H1 (cell line): ENCODE results near the gene INPP4A. TPM values are rescaled to one million over a fixed set of nuclear protein-coding genes. Genes with fewer than 3 reads are reported as not detected.
A peak's percentile ranks its signal among the peaks of the same experiment; 100 is the strongest.

Source experiments
- CTCF ChIA-PET: fragments of 300-600 bp; sonication (Branson Sonifier 250); formaldehyde crosslinking; loops from one replicate; lab custom pipeline; 2021; ENCODE audit not compliant: partially characterized antibody; lab: Charles Lee
- POLR2A ChIA-PET: fragments of 300-600 bp; sonication (Branson Sonifier 250); formaldehyde crosslinking; loops from one replicate; lab custom pipeline; 2021; ENCODE audit warnings: inconsistent platforms; ENCODE audit not compliant: partially characterized antibody; lab: Charles Lee
- DNase-seq, 2 experiments: peaks; one replicate each; pipeline versions ENCODE4 v3.0.0 to v3.0.0-alpha.2; 2010 to 2022; ENCODE audit warnings: low spot score in 2 of 2, low read depth in 1 of 2, mixed read lengths in 1 of 2
- FAIRE-seq: peaks from 2 replicates; lab custom pipeline; 2011; peaks lifted over from hg19 to GRCh38; lab: Jason Lieb, UNC
- H2AFZ ChIP-seq: 2 replicates; pipeline ENCODE4 v1.8.1; 2012; ENCODE audit warnings: low read length, inconsistent platforms
- H2AK5ac ChIP-seq: 2 replicates; pipeline ENCODE4 v1.6.1; 2013; ENCODE audit warnings: low read depth, low read length
- H2BK120ac ChIP-seq: replicated peaks from 2 replicates; pipeline ENCODE3; 2013; ENCODE audit warnings: low read depth, low read length, inconsistent platforms
- H2BK12ac ChIP-seq: 2 replicates; pipeline ENCODE4 v1.6.1; 2013; ENCODE audit warnings: low read depth, low read length
- H2BK15ac ChIP-seq: 2 replicates; pipeline ENCODE4 v1.6.1; 2013; ENCODE audit warnings: low read length
- H2BK20ac ChIP-seq: 2 replicates; pipeline ENCODE4 v1.6.1; 2013; ENCODE audit warnings: low read length
- H2BK5ac ChIP-seq: 2 replicates; pipeline ENCODE4 v1.6.1; 2013; ENCODE audit warnings: low read depth, low read length
- H3K14ac ChIP-seq: 2 replicates; pipeline ENCODE4 v1.6.1; 2013; ENCODE audit warnings: inconsistent platforms; ENCODE audit not compliant: insufficient read length
- H3K18ac ChIP-seq: 2 replicates; pipeline ENCODE4 v1.6.1; 2013; ENCODE audit warnings: low read length; ENCODE audit errors: extremely low read depth
- H3K23ac ChIP-seq: 2 replicates; pipeline ENCODE4 v1.6.1; 2013; ENCODE audit warnings: inconsistent platforms; ENCODE audit not compliant: insufficient read length
- H3K23me2 ChIP-seq: 2 replicates; pipeline ENCODE4 v1.6.1; 2013; ENCODE audit warnings: low read depth, low read length
- H3K27ac ChIP-seq: 2 replicates; pipeline ENCODE4 v1.6.1; 2011; ENCODE audit warnings: low read depth, low read length, inconsistent platforms
- H3K27me3 ChIP-seq, 4 experiments: replicated peaks in 1 of 4; 1 replicate in 1 of 4; 2 replicates in 3 of 4; pipeline versions ENCODE4 v1.6.1 to v1.8.1; 2011 to 2013; ENCODE audit warnings: low read length in 3 of 4, mild to moderate bottlenecking in 3 of 4, inconsistent platforms in 2 of 4, mixed read lengths in 2 of 4, moderate library complexity in 1 of 4; ENCODE audit not compliant: control insufficient read depth in 3 of 4, insufficient read depth in 3 of 4; ENCODE audit errors: extremely low read depth in 1 of 4
- H3K36me3 ChIP-seq, 4 experiments: 2 replicates each; pipeline versions ENCODE4 v1.6.1 to v1.8.1; 2011 to 2013; ENCODE audit warnings: mild to moderate bottlenecking in 4 of 4, low read length in 3 of 4, moderate library complexity in 2 of 4, control low read depth in 1 of 4, inconsistent platforms in 1 of 4; ENCODE audit not compliant: insufficient read depth in 4 of 4, control insufficient read depth in 2 of 4
- H3K4ac ChIP-seq: replicated peaks from 2 replicates; pipeline ENCODE3; 2013; ENCODE audit warnings: low read length, low read depth, mixed read lengths, inconsistent platforms; ENCODE audit not compliant: insufficient read length
- H3K4me1 ChIP-seq, 4 experiments: replicated peaks in 1 of 4; 1 replicate in 1 of 4; 2 replicates in 3 of 4; pipeline versions ENCODE4 v1.6.1 to v1.8.1; 2011 to 2013; ENCODE audit warnings: low read length in 3 of 4, inconsistent platforms in 2 of 4, mixed read lengths in 1 of 4; ENCODE audit not compliant: insufficient read depth in 4 of 4, control insufficient read depth in 3 of 4
- H3K4me2 ChIP-seq, 2 experiments: 2 replicates each; pipeline versions ENCODE4 v1.6.1 to v1.8.1; 2011 to 2013; ENCODE audit warnings: low read depth in 2 of 2, low read length in 2 of 2, control low read depth in 1 of 2, inconsistent platforms in 1 of 2, mild to moderate bottlenecking in 1 of 2; ENCODE audit not compliant: insufficient read depth in 1 of 2
- H3K4me3 ChIP-seq, 4 experiments: fragments of 200-600, 300-600 bp in 1 of 4; sonication (generic), shearing (Covaris generic), sonication (Bioruptor Twin) in 1 of 4; 2 replicates each; pipeline versions ENCODE4 v1.5.1 to v1.8.1; 2011 to 2016; ENCODE audit warnings: low read length in 4 of 4, low read depth in 3 of 4, control low read depth in 2 of 4, inconsistent platforms in 2 of 4, mild to moderate bottlenecking in 2 of 4, mixed read lengths in 1 of 4, moderate library complexity in 1 of 4; ENCODE audit not compliant: insufficient read depth in 2 of 4; ENCODE audit errors: extremely low read depth in 1 of 4
- H3K56ac ChIP-seq: replicated peaks from 2 replicates; pipeline ENCODE3; 2013; ENCODE audit warnings: low read depth, mild to moderate bottlenecking, mixed read lengths, low read length, inconsistent platforms; ENCODE audit not compliant: insufficient read length
- H3K79me1 ChIP-seq: 2 replicates; pipeline ENCODE4 v1.6.1; 2013; ENCODE audit warnings: low read depth, low read length, control low read depth
- H3K79me2 ChIP-seq, 2 experiments: 2 replicates each; pipeline versions ENCODE4 v1.6.1 to v1.8.1; 2012 to 2013; ENCODE audit warnings: low read length in 2 of 2, mild to moderate bottlenecking in 2 of 2, inconsistent platforms in 1 of 2; ENCODE audit not compliant: insufficient read depth in 2 of 2, control insufficient read depth in 1 of 2
- H3K9ac ChIP-seq, 4 experiments: replicated peaks in 1 of 4; 1 replicate in 1 of 4; 2 replicates in 3 of 4; pipeline versions ENCODE4 v1.6.1 to v1.8.1; 2011 to 2013; ENCODE audit warnings: low read depth in 3 of 4, low read length in 3 of 4, control low read depth in 2 of 4, mild to moderate bottlenecking in 2 of 4, moderate library complexity in 2 of 4, inconsistent platforms in 1 of 4; ENCODE audit errors: extremely low read depth in 1 of 4
- H3K9me3 ChIP-seq, 2 experiments: 2 replicates each; pipeline versions ENCODE4 v1.6.1 to v1.8.1; 2012 to 2013; ENCODE audit warnings: mild to moderate bottlenecking in 2 of 2, moderate library complexity in 2 of 2, control low read depth in 1 of 2, inconsistent platforms in 1 of 2, low read depth in 1 of 2, low read length in 1 of 2, mixed read lengths in 1 of 2; ENCODE audit not compliant: insufficient read depth in 2 of 2
- H4K20me1 ChIP-seq, 2 experiments: replicated peaks in 1 of 2; 2 replicates each; pipeline versions ENCODE3 to v1.8.1; 2011 to 2013; ENCODE audit warnings: inconsistent platforms in 2 of 2, low read length in 2 of 2, mild to moderate bottlenecking in 1 of 2; ENCODE audit not compliant: insufficient read depth in 2 of 2, control insufficient read depth in 1 of 2
- H4K5ac ChIP-seq: 2 replicates; pipeline ENCODE4 v1.6.1; 2013; ENCODE audit warnings: low read length, low read depth, mixed read lengths, inconsistent platforms; ENCODE audit not compliant: insufficient read length
- H4K8ac ChIP-seq: 2 replicates; pipeline ENCODE4 v1.8.0; 2013; ENCODE audit warnings: mild to moderate bottlenecking, moderate library complexity, low read length, inconsistent platforms; ENCODE audit not compliant: insufficient read depth; ENCODE audit errors: extremely low read depth
- H4K91ac ChIP-seq: replicated peaks from 2 replicates; pipeline ENCODE3; 2013; ENCODE audit warnings: low read length, mixed read lengths, inconsistent platforms; ENCODE audit not compliant: insufficient read length
- BCL11A ChIP-seq, 2 experiments: IDR thresholded peaks; one replicate each; pipeline ENCODE4 v1.6.1; 2011; ENCODE audit warnings: low read depth in 2 of 2, low read length in 2 of 2, mild to moderate bottlenecking in 2 of 2
- CEBPB ChIP-seq: IDR thresholded peaks from 2 replicates; pipeline ENCODE4 v1.6.1; 2012; ENCODE audit warnings: low read depth, low read length
- EP300 ChIP-seq, 2 experiments: IDR thresholded peaks; 1 replicate in 1 of 2; 2 replicates in 1 of 2; pipeline ENCODE4 v1.6.1; 2011 to 2012; ENCODE audit warnings: low read depth in 2 of 2, low read length in 2 of 2, mild to moderate bottlenecking in 2 of 2, borderline replicate concordance in 1 of 2, inconsistent platforms in 1 of 2, moderate library complexity in 1 of 2
- GTF2F1 ChIP-seq: IDR thresholded peaks from 2 replicates; pipeline ENCODE4 v1.6.1; 2012; ENCODE audit warnings: low read depth, low read length, improper control_type of control experiment, borderline replicate concordance
- KDM4A ChIP-seq: IDR thresholded peaks from one replicate; pipeline ENCODE4 v1.7.1; 2012; ENCODE audit warnings: low read depth, mild to moderate bottlenecking, moderate library complexity, low read length, inconsistent platforms; ENCODE audit not compliant: severe bottlenecking
- KDM5A ChIP-seq: fragments of 200-600 bp; IDR thresholded peaks from 2 replicates; pipeline ENCODE4 v1.7.1; 2012; ENCODE audit warnings: mild to moderate bottlenecking, low read length, inconsistent platforms, mixed read lengths
- RAD21 ChIP-seq, 2 experiments: IDR thresholded peaks in 1 of 2; conservative IDR thresholded peaks in 1 of 2; 2 replicates each; pipeline ENCODE4 v1.6.1; 2011; ENCODE audit warnings: low read depth in 2 of 2, low read length in 2 of 2, improper control_type of control experiment in 1 of 2, inconsistent platforms in 1 of 2, mild to moderate bottlenecking in 1 of 2, moderate library complexity in 1 of 2
- TEAD4 ChIP-seq: IDR thresholded peaks from 2 replicates; pipeline ENCODE4 v1.6.1; 2012; ENCODE audit warnings: low read depth, low read length, inconsistent platforms, mixed read lengths
- WGBS, 2 experiments: shearing (Covaris generic) in 1 of 2; methylation state at CpG; one replicate each; pipeline versions ENCODE4 v1.1.6 to v1.1.7; 2013 to 2015; ENCODE audit warnings: low lambda C conversion rate in 2 of 2, mixed read lengths in 2 of 2, inconsistent platforms in 1 of 2, low coverage in 1 of 2, missing lambda C conversion rate in 1 of 2; ENCODE audit not compliant: insufficient replicate concordance in 2 of 2, insufficient coverage in 1 of 2, insufficient read length in 1 of 2; ENCODE audit errors: extremely low coverage in 1 of 2, missing lambda C conversion rate in 1 of 2; 5-methylcytosine and 5-hydroxymethylcytosine counted together
- polyA plus RNA-seq, 7 experiments: library from polyadenylated mRNA; depleted of rRNA in 3 of 7; stranded (reverse) in 5 of 7; unstranded in 2 of 7; fragments of >200 nt in 5 of 7; fragments of 200-250 nt in 2 of 7; gene quantifications; 1 replicate in 5 of 7; 2 replicates in 1 of 7; 4 replicates in 1 of 7; pipeline versions ENCODE4 v1.2.1 to v1.2.3, GENCODE V29; 2011 to 2013; ENCODE audit warnings: missing spikeins in 2 of 7, mixed read lengths in 2 of 7
- total RNA-seq: library from RNA; stranded (reverse); fragmentation: NEBNext Ultra II Directional; extraction: Animal tissue kit (Norgen Biotek cat#: 25700); gene quantifications from 2 replicates; pipeline ENCODE4 v1.2.1, GENCODE V29; 2021

The INPP4A gene
- total and polyA plus RNA-seq, 2 of the 8 experiments (the other 6 are each of a cell fraction or from before 2014, with no cell fraction given): 25.6 to 34.3 TPM

- Histone ChIP-seq H3K9me3 (no peaks in the 10 kb centered on the region), H2BK20ac (no peak overlapping the region), H4K8ac (no peak overlapping the region), H2BK120ac (no peak overlapping the region), H2AFZ (no peak overlapping the region), H2BK5ac (no peak overlapping the region), H4K91ac (no peak overlapping the region), H2AK5ac (no peak overlapping the region), H3K27me3 (no peaks in the 10 kb centered on the region), H3K4ac (no peak overlapping the region), H3K79me2 (peaks cover 3 to 95% of the 10 kb centered on the region in 2 experiments; a peak in 3 of 4 replicates), H3K9ac (no peak overlapping the region), H4K20me1 (peaks cover 14 to 37% of the 10 kb centered on the region in 2 experiments), H3K14ac (no peak overlapping the region), H3K23me2 (no peaks in the 10 kb centered on the region), H2BK12ac (no peak overlapping the region), H4K5ac (no peak overlapping the region), H3K36me3 (no peaks in the 10 kb centered on the region), H3K18ac (no peak overlapping the region), H3K4me3 (peak overlapping the region in 1 of 4 experiments; percentile 18; a peak in 1 of 8 replicates), H3K27ac (no peak overlapping the region), H3K4me1 (peaks cover 6 to 21% (median 16%) of the 10 kb centered on the region in 4 experiments; a peak in 6 of 7 replicates), H3K23ac (no peak overlapping the region), H3K56ac (no peak overlapping the region), H3K4me2 (peak overlapping the region in 1 of 2 experiments; percentile 25; a peak in 1 of 4 replicates), H3K79me1 (peaks cover 16% of the 10 kb centered on the region; the same call in 1 of the 2 replicates), H2BK15ac (no peak overlapping the region)
- 38% methylated on average over 4 of the region's 4 CpGs; no CpG with 5 or more reads in 1 of the 2 experiments for WGBS, 2 experiments
- FAIRE-seq (no peak), DNase-seq (no peak)
- ChIA-PET CTCF (interaction anchor here (0.7 to 3.1 kb wide), 6 partner anchors 9 to 734 kb away, joined by 3 to 10 read pairs (median 3); no protein-coding TSS in a partner anchor), POLR2A (no interaction called here)
- no peak for TF ChIP-seq KDM4A
- TF ChIP-seq KDM5A: no peak
- TF ChIP-seq TEAD4: no peak
- no peak for TF ChIP-seq BCL11A (IDR thresholded peaks at IDR 0.05; ENCODE audit: low read depth in 2 of 2, low read length in 2 of 2)
- no peak for TF ChIP-seq GTF2F1
- TF ChIP-seq CEBPB: no peak
- no peak for TF ChIP-seq RAD21 (IDR thresholded peaks at IDR 0.05 in 1 of 2, conservative IDR thresholded peaks at IDR 0.05 in 1 of 2; ENCODE audit: low read depth in 2 of 2, low read length in 2 of 2)
- no peak for TF ChIP-seq EP300 (IDR thresholded peaks at IDR 0.05; ENCODE audit: borderline replicate concordance in 1 of 2, low read depth in 2 of 2, low read length in 2 of 2)
Observed at GRCh38 chr2:98485453-98485755, 40.7 kb downstream of the INPP4A start.
